CD4-positive, alpha-beta T cell treated with Interleukin-6 at 100 ng/mL for 8 hours (primary cell): ENCODE data around the gene EYS.
"Not testable (repeated sequence)": the region's sequence is repeated elsewhere in the genome, so short reads cannot be mapped to it uniquely, and the experiment has no call there.

Source experiments
- DNase-seq: peaks from one replicate; pipeline ENCODE4 v3.0.0-alpha.2; 2020; ENCODE audit warnings: mixed read lengths, low spot score

Gene EYS

GRCh38 chr6:63888416-63888815, 1818.6 kb downstream of the EYS start:
- no peak for DNase-seq

- DNase-seq, result not testable (repeated sequence)
Measured at GRCh38 chr6:63887804-63888203, 1819.2 kb downstream of the EYS start.

GRCh38 chr6:63887002-63887751, 1819.8 kb downstream of the EYS start:
- no peak for DNase-seq

- no peak for DNase-seq
Measured at GRCh38 chr6:63886341-63886740, 1820.7 kb downstream of the EYS start.

- DNase-seq, result no peak
Measured at GRCh38 chr6:63883597-63883996, 1823.4 kb downstream of the EYS start.

GRCh38 chr6:63882208-63882607, 1824.8 kb downstream of the EYS start:
- DNase-seq, result no peak

GRCh38 chr6:63881791-63882190, 1825.2 kb downstream of the EYS start:
- no peak for DNase-seq

- DNase-seq, result no peak
Measured at GRCh38 chr6:63872233-63872632, 1834.8 kb downstream of the EYS start.

GRCh38 chr6:63868351-63868750, 1838.7 kb downstream of the EYS start:
- DNase-seq, result no peak

- no peak for DNase-seq
Measured at GRCh38 chr6:63864671-63865318, 1842.2 kb downstream of the EYS start.

GRCh38 chr6:63864061-63864460, 1843.0 kb downstream of the EYS start:
- no peak for DNase-seq

GRCh38 chr6:63862486-63863198, 1844.4 kb downstream of the EYS start:
- no peak for DNase-seq

- no peak for DNase-seq
Measured at GRCh38 chr6:63859528-63859927, 1847.5 kb downstream of the EYS start.

- no peak for DNase-seq
Measured at GRCh38 chr6:63858691-63859090, 1848.3 kb downstream of the EYS start.

- no peak for DNase-seq
Measured at GRCh38 chr6:63856271-63856670, 1850.8 kb downstream of the EYS start.

GRCh38 chr6:63844287-63844686, 1862.7 kb downstream of the EYS start:
- no peak for DNase-seq

- DNase-seq, result no peak
Measured at GRCh38 chr6:63839485-63839884, 1867.5 kb downstream of the EYS start.

- not testable (repeated sequence) for DNase-seq
Measured at GRCh38 chr6:63828678-63829077, 1878.3 kb downstream of the EYS start.

GRCh38 chr6:63824722-63825121, 1882.3 kb downstream of the EYS start:
- no peak for DNase-seq

- no peak for DNase-seq
Measured at GRCh38 chr6:63821442-63821841, 1885.6 kb downstream of the EYS start.

GRCh38 chr6:63819831-63820230, 1887.2 kb downstream of the EYS start:
- no peak for DNase-seq

GRCh38 chr6:63817492-63818050, 1889.5 kb downstream of the EYS start:
- no peak for DNase-seq

GRCh38 chr6:63816982-63817436, 1890.0 kb downstream of the EYS start:
- DNase-seq, result no peak
